Activated CD4-positive, alpha-beta memory T cell treated with anti-CD3 and anti-CD28 coated beads, Interleukin-2, amount 10 ng/mL, durations not matched to agents 7 days and 5 days (primary cell): Measurements from ENCODE around the gene RASGEF1B. TPM values are rescaled to one million over a fixed set of nuclear protein-coding genes. Genes with fewer than 3 reads are reported as not detected.

Experiments used
- CTCF ChIA-PET: fragments of 350-600 bp; sonication (Branson Sonifier 250); formaldehyde crosslinking; loops from one replicate; lab custom pipeline; 2021; ENCODE audit warnings: antibody characterized with exemption, inconsistent platforms; lab: Charles Lee
- POLR2A ChIA-PET: fragments of 350-600 bp; sonication (Branson Sonifier 250); formaldehyde crosslinking; loops from one replicate; lab custom pipeline; 2021; ENCODE audit warnings: antibody characterized with exemption; lab: Charles Lee
- DNase-seq: peaks from one replicate; pipeline ENCODE4 v3.0.0-alpha.2; 2020
- H3K27ac Mint-ChIP-seq: one replicate; pipeline ENCODE4 v1.8.0; 2021; ENCODE audit warnings: mild to moderate bottlenecking, mixed read lengths
- H3K27me3 Mint-ChIP-seq: one replicate; pipeline ENCODE4 v1.8.0; 2021; ENCODE audit warnings: mixed read lengths
- H3K36me3 Mint-ChIP-seq: one replicate; pipeline ENCODE4 v1.8.0; 2021; ENCODE audit warnings: low read depth, mixed read lengths
- H3K4me1 Mint-ChIP-seq: one replicate; pipeline ENCODE4 v1.8.0; 2021; ENCODE audit warnings: mixed read lengths
- H3K4me3 Mint-ChIP-seq: one replicate; pipeline ENCODE4 v1.8.0; 2021; ENCODE audit warnings: mild to moderate bottlenecking, mixed read lengths
- H3K9me3 Mint-ChIP-seq: one replicate; pipeline ENCODE4 v1.8.0; 2021; ENCODE audit warnings: mixed read lengths
- total RNA-seq, 2 experiments: library from RNA; stranded (reverse); gene quantifications; one replicate each; pipeline ENCODE4 v1.2.3, GENCODE V29; 2021

RASGEF1B gene
- total RNA-seq, 2 experiments from 2014 or later: 2.4 to 3.4 TPM

DNA sequence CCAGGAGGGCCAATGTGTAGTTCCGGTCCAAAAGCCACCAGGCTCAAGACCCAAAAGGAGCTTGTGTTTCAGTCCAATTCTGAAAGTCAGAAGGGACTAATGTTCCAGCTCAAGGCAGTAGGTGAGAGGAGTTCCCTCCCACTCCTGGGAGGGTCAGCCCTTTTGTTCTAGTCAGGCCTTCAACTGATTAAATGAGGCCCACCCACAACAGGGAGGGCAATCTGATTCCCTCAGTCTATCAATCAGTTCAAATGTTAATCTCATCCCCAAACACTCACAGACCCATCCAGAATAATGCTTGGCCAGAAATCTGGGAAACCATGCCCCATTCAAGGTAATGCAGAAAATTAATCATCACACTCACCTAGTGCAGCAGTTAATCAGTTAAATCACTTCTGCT, 35.8 kb upstream of the RASGEF1B start:
- Mint-ChIP-seq H3K4me1 (peaks cover 26% of the 10 kb centered on the region), H3K27me3 (peaks cover 2% of the 10 kb centered on the region), H3K4me3 (no peak overlapping the region), H3K9me3 (no peaks in the 10 kb centered on the region), H3K27ac (no peak overlapping the region), H3K36me3 (no peaks in the 10 kb centered on the region)
- POLR2A ChIA-PET: interaction anchor here (1.9 kb wide), 1 partner anchor 14 kb away, joined by 5 read pairs; no protein-coding TSS in a partner anchor
- CTCF ChIA-PET: no interaction called here
- DNase-seq: no peak

DNA sequence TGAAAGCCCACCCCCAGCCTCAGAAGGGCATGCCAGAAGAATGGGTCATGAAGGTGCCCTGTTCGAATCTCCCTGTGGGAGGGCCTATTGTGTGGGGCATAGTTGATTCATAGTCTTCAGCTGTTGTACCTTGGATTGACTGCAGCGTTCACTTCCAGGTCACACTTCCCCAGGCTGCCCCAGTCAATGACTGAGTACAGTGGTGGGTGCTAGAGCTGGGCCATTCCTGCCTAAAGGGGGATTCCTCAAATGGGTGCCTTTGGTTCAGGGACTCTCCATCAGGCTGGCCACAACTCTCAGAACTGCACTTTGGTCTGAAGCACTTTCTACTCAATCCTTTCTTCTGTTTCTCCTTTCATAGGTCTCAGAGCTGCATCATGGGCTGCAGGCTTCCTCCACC, 35.0 kb upstream of the RASGEF1B start:
- H3K4me1 Mint-ChIP-seq: peaks cover 26% of the 10 kb centered on the region
- no peak for DNase-seq
- POLR2A ChIA-PET: interaction anchor here (1.9 to 3.4 kb wide), 2 partner anchors 14 to 35 kb away, joined by 5 to 15 read pairs; partner anchors contain the start of gene RASGEF1B
- H3K36me3 Mint-ChIP-seq: no peaks in the 10 kb centered on the region
- H3K9me3 Mint-ChIP-seq: no peaks in the 10 kb centered on the region
- H3K4me3 Mint-ChIP-seq: no peak overlapping the region
- H3K27me3 Mint-ChIP-seq: peaks cover 2% of the 10 kb centered on the region
- H3K27ac Mint-ChIP-seq: no peak overlapping the region
- CTCF ChIA-PET: no interaction called here

DNA sequence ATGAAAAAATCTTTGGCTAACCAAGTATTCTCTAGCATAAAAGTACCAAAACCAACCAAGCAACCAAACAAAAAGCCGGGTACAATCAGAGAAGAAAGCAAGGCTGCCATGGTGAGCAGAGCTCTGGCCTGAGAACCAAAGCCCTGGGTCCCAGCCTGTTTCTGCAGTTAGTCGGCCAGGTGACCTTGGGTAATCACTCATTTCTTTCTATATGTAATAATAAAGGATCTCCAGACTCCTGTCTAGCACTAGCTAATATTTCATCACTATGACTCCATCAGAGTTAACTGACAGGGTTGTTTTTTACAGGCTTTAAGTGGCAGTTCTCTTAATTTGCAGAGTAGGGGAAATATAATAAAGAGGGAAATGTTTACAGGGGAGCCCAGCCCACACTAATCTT, 34.0 kb upstream of the RASGEF1B start:
- H3K9me3 Mint-ChIP-seq: no peaks in the 10 kb centered on the region
- H3K4me1 Mint-ChIP-seq: peaks cover 26% of the 10 kb centered on the region
- no peak overlapping the region for H3K4me3 Mint-ChIP-seq
- H3K27ac Mint-ChIP-seq: peak overlapping the region; percentile 50
- POLR2A ChIA-PET: interaction anchor here (1.9 to 3.4 kb wide), 2 partner anchors 13 to 34 kb away, joined by 5 to 15 read pairs; partner anchors contain the start of gene RASGEF1B
- CTCF ChIA-PET: interaction anchor here (0.9 kb wide), 1 partner anchor 38 kb away, joined by 3 read pairs; no protein-coding TSS in a partner anchor
- H3K36me3 Mint-ChIP-seq: no peaks in the 10 kb centered on the region
- DNase-seq: no peak
- H3K27me3 Mint-ChIP-seq: peaks cover 2% of the 10 kb centered on the region

DNA sequence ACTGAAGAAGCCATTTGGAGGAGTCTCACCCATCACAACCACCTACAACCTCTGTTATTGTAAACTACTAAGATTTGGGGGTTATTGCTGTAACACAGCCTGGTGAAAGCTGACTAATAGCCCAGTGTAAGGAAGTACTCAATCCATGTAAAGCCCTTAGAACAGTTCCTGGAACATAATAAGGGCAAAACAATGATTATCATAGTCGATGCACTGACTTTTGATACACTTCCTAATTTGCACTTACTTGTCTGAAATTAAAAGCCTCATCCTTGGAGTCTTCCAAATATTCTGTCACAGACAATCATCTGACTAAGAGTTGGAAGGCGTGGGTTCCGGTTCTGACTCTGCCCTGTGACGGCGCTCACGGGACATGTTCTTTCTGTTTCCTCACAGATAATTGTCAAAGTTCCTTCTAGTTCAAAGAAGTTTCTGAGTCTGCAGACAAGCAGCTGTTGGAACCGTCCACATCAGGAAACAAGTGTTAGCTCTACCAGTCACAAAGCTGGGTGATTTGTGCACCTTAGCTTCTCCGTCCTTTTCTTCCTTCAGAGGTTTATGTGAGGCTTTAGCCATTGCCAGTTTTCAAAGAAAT, 33.4 kb upstream of the RASGEF1B start:
- H3K27me3 Mint-ChIP-seq: peaks cover 2% of the 10 kb centered on the region

DNA sequence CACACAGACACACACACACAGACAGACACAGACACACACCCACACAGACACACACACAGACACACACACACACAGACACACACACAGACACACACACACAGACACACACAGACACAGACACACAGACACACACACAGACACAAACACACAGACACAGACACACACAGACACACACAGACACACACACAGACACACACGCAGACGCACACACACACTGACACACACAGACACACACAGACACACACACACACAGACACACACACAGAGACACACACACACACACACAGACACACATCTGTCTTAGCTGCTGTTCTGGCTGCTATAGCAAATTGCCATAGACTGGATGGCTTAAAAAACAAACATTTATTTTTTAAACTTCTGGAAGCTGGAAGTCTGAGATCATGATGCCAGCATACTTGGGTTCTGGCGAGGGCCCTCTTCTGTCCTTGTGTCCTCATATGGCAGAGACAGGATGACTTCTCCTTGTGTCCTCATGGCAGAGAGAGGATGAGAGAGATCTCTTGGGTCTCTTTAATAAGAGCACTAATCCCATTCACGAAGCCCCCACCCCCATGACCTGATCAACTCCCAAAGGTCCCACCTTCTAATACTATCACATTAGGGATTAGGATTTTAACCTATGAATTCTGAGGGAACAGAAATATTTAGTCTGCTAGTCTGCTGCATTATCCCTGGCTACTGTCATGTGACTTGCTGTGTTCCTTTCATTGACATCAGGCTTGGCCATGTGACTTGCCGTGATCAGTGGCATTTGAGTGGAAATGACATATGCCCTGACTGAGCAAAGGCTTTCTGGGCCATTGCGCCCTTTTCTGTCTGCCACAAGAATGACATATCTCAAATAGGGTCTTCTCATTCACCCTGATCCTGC, 32.7 kb upstream of the RASGEF1B start:
- Mint-ChIP-seq H3K9me3 (no peaks in the 10 kb centered on the region), H3K27ac (peak overlapping the region; percentile 15), H3K36me3 (no peaks in the 10 kb centered on the region), H3K4me3 (no peak overlapping the region), H3K27me3 (peaks cover 2% of the 10 kb centered on the region), H3K4me1 (peaks cover 26% of the 10 kb centered on the region)
- no peak for DNase-seq
- POLR2A ChIA-PET: interaction anchor here (3.4 kb wide), 1 partner anchor 33 kb away, joined by 15 read pairs; the partner anchor contains the start of gene RASGEF1B
- CTCF ChIA-PET: interaction anchor here (1.2 kb wide), 1 partner anchor 30 kb away, joined by 4 read pairs; no protein-coding TSS in a partner anchor

More for the DNA sequence above, 33.4 kb upstream of the RASGEF1B start:
- POLR2A ChIA-PET: interaction anchor here (3.4 kb wide), 1 partner anchor 33 kb away, joined by 15 read pairs; the partner anchor contains the start of gene RASGEF1B
- Mint-ChIP-seq H3K27ac (peak overlapping the region; percentile 50), H3K36me3 (no peaks in the 10 kb centered on the region), H3K4me3 (peak overlapping the region; percentile 46), H3K9me3 (no peaks in the 10 kb centered on the region), H3K4me1 (peaks cover 26% of the 10 kb centered on the region)
- peak; percentile 63 for DNase-seq
- CTCF ChIA-PET: interaction anchor here (0.9 kb wide), 1 partner anchor 38 kb away, joined by 3 read pairs; no protein-coding TSS in a partner anchor

DNA sequence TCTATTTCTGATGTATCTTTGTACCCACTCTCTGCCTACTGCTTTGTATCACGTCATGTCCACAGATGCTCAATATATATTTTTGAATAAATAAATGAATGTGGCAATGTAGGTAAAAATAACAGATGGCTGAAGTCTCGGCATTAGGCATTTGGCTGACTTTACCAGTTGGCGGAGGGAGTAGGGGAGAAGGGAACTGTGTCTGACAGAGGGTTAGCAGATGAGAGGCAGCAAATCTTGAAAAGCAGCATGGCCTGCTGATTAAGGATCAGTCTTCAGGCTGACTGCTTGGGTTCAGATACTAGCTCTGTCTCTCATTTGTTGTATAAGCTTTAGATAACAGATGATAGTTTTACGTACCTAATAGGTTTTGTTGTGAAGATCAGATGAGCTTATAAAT, 31.9 kb upstream of the RASGEF1B start:
- Mint-ChIP-seq H3K27ac (no peak overlapping the region), H3K4me1 (peaks cover 21% of the 10 kb centered on the region), H3K4me3 (no peak overlapping the region), H3K27me3 (peaks cover 2% of the 10 kb centered on the region), H3K9me3 (no peaks in the 10 kb centered on the region), H3K36me3 (no peaks in the 10 kb centered on the region)
- POLR2A ChIA-PET: interaction anchor here (3.4 kb wide), 1 partner anchor 32 kb away, joined by 15 read pairs; the partner anchor contains the start of gene RASGEF1B
- no peak for DNase-seq
- CTCF ChIA-PET: interaction anchor here (1.2 kb wide), 1 partner anchor 29 kb away, joined by 4 read pairs; no protein-coding TSS in a partner anchor

DNA sequence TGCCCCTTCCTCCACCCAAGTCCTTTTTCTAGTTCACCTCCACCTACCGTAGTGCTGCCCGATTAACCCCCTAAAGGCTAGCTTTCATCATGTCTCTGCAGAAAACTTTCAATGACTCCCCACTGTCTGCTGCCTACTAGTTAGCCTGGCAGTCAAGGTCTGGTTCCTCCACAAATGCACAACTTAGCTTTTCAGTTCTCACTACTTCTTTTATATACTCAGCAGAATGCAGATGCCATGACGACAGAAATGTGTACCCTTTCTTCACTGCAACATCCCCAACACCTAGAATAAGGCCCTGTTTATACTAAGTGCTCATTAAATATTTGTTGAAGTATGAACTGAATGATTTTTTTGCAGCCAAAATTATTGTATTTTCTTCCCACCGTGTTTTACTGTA, 30.9 kb upstream of the RASGEF1B start:
- no peak for DNase-seq
- peaks cover 3% of the 10 kb centered on the region for H3K27me3 Mint-ChIP-seq
- H3K27ac Mint-ChIP-seq: no peak overlapping the region
- ChIA-PET POLR2A (no interaction called here), CTCF (interaction anchor here (1.2 kb wide), 1 partner anchor 28 kb away, joined by 4 read pairs; no protein-coding TSS in a partner anchor)
- H3K4me1 Mint-ChIP-seq: peaks cover 18% of the 10 kb centered on the region
- H3K4me3 Mint-ChIP-seq: no peak overlapping the region
- H3K36me3 Mint-ChIP-seq: no peaks in the 10 kb centered on the region
- H3K9me3 Mint-ChIP-seq: no peaks in the 10 kb centered on the region

DNA sequence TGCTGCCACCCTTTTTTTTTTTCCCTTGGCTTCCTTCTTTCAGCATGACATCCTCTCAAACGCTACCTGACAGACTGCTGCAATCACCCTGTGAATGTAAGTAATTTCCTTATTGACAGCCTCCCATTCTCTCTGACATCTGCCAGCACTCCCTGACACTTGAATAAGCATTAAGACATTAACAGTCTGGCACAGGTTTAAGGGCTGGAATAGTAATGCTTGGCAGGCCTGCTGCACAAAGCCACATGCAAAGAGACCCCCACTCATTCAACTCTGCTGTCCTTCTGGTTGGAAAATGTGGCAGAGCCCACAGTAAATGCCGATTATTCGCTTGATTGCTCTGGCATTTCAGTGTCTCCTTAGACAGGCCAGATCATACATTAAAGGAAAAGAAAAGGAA, 28.1 kb upstream of the RASGEF1B start:
- DNase-seq: no peak
- no peak overlapping the region for H3K4me3 Mint-ChIP-seq
- peaks cover 10% of the 10 kb centered on the region for H3K4me1 Mint-ChIP-seq
- peaks cover 3% of the 10 kb centered on the region for H3K27me3 Mint-ChIP-seq
- no peaks in the 10 kb centered on the region for H3K36me3 Mint-ChIP-seq
- H3K27ac Mint-ChIP-seq: no peak overlapping the region
- POLR2A ChIA-PET: no interaction called here
- no peaks in the 10 kb centered on the region for H3K9me3 Mint-ChIP-seq
- CTCF ChIA-PET: no interaction called here

DNA sequence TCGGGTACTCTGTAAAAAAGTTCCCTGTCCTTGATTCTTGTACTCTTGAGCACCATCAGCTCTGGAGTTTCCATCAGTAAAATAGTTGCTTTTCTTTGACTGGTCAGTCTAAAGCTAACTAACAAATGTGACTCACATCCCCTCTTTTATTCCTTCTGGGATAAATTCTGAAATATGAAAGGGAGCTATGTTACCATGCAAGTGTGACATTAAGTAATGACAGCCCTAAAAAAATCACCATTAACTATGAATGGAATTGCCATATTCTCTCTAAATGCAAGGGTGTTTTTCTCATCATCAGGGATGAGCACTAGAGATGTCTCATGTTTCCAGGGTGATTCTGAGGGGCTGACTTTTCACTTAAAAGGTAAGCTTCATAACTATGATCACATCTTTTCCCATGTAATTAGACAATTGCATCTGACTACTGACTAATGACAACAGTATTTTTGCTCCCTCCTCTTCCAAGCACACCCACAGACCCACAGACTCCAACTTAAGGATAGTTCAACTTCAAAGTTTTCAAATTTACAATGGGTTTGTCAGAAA, 26.9 kb upstream of the RASGEF1B start:
- peaks cover 1% of the 10 kb centered on the region for H3K27me3 Mint-ChIP-seq
- H3K9me3 Mint-ChIP-seq: no peaks in the 10 kb centered on the region
- peaks cover 13% of the 10 kb centered on the region for H3K4me1 Mint-ChIP-seq
- ChIA-PET POLR2A (no interaction called here), CTCF (interaction anchor here (1.3 kb wide), 1 partner anchor 26 kb away, joined by 4 read pairs; the partner anchor contains the start of gene RASGEF1B)
- no peaks in the 10 kb centered on the region for H3K36me3 Mint-ChIP-seq
- no peak overlapping the region for H3K27ac Mint-ChIP-seq
- no peak overlapping the region for H3K4me3 Mint-ChIP-seq
- no peak for DNase-seq

DNA sequence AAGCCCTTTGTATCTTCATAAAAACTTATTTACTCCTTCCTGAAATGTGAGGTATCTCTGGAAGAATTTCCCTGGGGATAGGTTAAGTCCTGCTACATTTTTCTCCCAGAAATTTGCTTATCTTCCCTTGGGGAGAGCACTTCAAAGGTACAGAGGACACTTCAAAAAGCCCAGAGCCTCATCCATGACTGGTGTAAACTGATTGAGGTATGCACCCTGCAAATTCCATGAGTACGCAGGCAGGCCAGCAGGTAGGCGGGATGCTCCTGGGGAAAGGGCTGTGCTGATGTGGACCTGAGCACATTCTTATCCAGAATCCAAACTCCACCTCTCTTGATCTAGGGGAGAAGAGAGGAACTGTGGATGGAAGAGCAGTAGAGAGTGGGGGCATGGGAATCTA, 26.3 kb upstream of the RASGEF1B start:
- H3K9me3 Mint-ChIP-seq: no peaks in the 10 kb centered on the region
- DNase-seq: no peak
- no peaks in the 10 kb centered on the region for H3K36me3 Mint-ChIP-seq
- H3K4me3 Mint-ChIP-seq: no peak overlapping the region
- POLR2A ChIA-PET: no interaction called here
- CTCF ChIA-PET: interaction anchor here (1.3 kb wide), 1 partner anchor 26 kb away, joined by 4 read pairs; the partner anchor contains the start of gene RASGEF1B
- H3K27me3 Mint-ChIP-seq: peaks cover 1% of the 10 kb centered on the region
- no peak overlapping the region for H3K27ac Mint-ChIP-seq
- H3K4me1 Mint-ChIP-seq: peaks cover 17% of the 10 kb centered on the region

DNA sequence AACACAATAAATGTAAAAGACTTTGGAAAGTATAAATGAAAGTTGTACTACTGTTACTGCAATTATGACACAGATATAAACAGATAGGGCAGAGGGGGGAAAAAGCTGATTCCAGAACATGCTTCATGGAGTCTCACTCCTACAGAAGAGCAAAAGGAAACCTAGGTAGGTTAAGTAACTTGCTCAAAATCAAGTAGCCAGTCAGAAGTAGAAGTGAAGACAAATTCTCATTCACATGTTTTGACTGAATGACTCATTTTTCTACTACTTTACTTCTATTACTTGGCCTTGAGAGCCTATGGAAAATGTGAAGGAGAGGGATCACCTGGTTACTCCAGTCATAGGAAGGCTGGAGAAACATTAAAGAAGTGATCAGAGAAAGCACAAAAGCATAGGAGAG, 23.6 kb upstream of the RASGEF1B start:
- H3K36me3 Mint-ChIP-seq: peaks cover 7% of the 10 kb centered on the region
- no peak overlapping the region for H3K4me3 Mint-ChIP-seq
- no peak overlapping the region for H3K27ac Mint-ChIP-seq
- CTCF ChIA-PET: no interaction called here
- H3K4me1 Mint-ChIP-seq: peaks cover 37% of the 10 kb centered on the region
- H3K27me3 Mint-ChIP-seq: peaks cover 1% of the 10 kb centered on the region
- H3K9me3 Mint-ChIP-seq: peaks cover 4% of the 10 kb centered on the region
- POLR2A ChIA-PET: no interaction called here
- no peak for DNase-seq

DNA sequence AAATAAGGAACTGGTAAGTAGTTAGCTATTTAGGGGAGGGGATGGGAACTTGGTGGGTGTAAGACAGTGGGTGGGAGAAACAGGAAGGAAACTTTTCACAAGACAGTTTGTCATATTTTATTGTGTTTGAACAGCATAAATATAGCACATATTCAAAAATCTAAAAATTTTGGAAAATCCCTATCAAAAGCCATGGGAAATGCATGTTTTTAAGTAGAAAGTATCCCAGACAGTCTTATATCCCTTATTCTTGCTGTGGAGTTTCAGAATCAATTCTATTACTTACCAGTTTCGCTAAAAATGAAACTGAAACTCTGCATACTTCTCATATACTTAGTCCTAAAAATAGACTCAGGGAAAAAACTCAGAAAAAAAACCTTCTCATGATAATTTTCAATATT, 22.3 kb upstream of the RASGEF1B start:
- no peak for DNase-seq
- Mint-ChIP-seq H3K27ac (peak overlapping the region; percentile 48), H3K4me1 (peaks cover 37% of the 10 kb centered on the region), H3K9me3 (peaks cover 7% of the 10 kb centered on the region), H3K27me3 (peaks cover 1% of the 10 kb centered on the region), H3K4me3 (peak overlapping the region; percentile 33), H3K36me3 (peaks cover 7% of the 10 kb centered on the region)
- ChIA-PET CTCF (interaction anchor here (1.2 kb wide), 1 partner anchor 23 kb away, joined by 3 read pairs; the partner anchor contains the start of gene RASGEF1B), POLR2A (interaction anchor here (1.5 kb wide), 1 partner anchor 12 kb away, joined by 5 read pairs; no protein-coding TSS in a partner anchor)
